HL-60 (cell line): ENCODE measurements around the gene IFNGR2.
A peak's percentile ranks its signal among the peaks of the same experiment; 100 is the strongest.

Experiments
- DNase-seq, 2 experiments: peaks; one replicate each; pipeline ENCODE4 v3.0.0-alpha.2; 2010 to 2020; ENCODE audit warnings: low read depth in 1 of 2, low spot score in 1 of 2
- H3K27ac ChIP-seq: fragments of 250-450 bp; sonication (Bioruptor Pico); replicated peaks from 2 replicates; pipeline ENCODE4 v1.5.1; 2020; ENCODE audit warnings: mild to moderate bottlenecking, moderate library complexity
- H3K27me3 ChIP-seq: fragments of 250-450 bp; sonication (Bioruptor Pico); 2 replicates; pipeline ENCODE4 v1.5.1; 2021; ENCODE audit warnings: mild to moderate bottlenecking, moderate library complexity; ENCODE audit not compliant: insufficient read depth, poor library complexity, severe bottlenecking
- H3K4me3 ChIP-seq: replicated peaks from 2 replicates; pipeline ENCODE4 v1.5.1; 2011; ENCODE audit warnings: mild to moderate bottlenecking, control low read depth, low read length; ENCODE audit not compliant: insufficient read depth
- CTCF ChIP-seq: IDR thresholded peaks from one replicate; pipeline ENCODE4 v1.5.1; 2011; ENCODE audit warnings: low read length, control low read depth, inconsistent platforms; ENCODE audit not compliant: insufficient read depth
- GABPA ChIP-seq: IDR thresholded peaks from 2 replicates; pipeline ENCODE4 v1.6.1; 2012; ENCODE audit warnings: low read depth
- POLR2AphosphoS5 ChIP-seq: IDR thresholded peaks from 2 replicates; pipeline ENCODE4 v1.6.1; 2012; ENCODE audit warnings: low read depth
- REST ChIP-seq: IDR thresholded peaks from 2 replicates; pipeline ENCODE4 v1.6.1; 2012; ENCODE audit warnings: low read depth; ENCODE audit not compliant: insufficient replicate concordance
- SPI1 ChIP-seq: IDR thresholded peaks from 2 replicates; pipeline ENCODE4 v1.6.1; 2012; ENCODE audit warnings: low read depth, mild to moderate bottlenecking, borderline replicate concordance
- long read RNA-seq: library from polyadenylated mRNA; unstranded; transcript quantifications from one replicate; pipeline ENCODE4 v2.0.0, GENCODE V29; 2020

Gene IFNGR2
- long read RNA-seq, transcript IFNGR2-201 (7 exons, 2,221 nt) = major isoform, 165 of 175 reads
- long read RNA-seq, partial matches to known transcripts = 4 of 175 reads
- long read RNA-seq, other reads (novel, unspliced or antisense) = 3 of 175 reads

GRCh38 chr21:33403128-33403785 lies at the start of gene IFNGR2:
IFNGR2 (plus strand) TSS chr21:33403413; CDS start chr21:33403544, 131 bp downstream.
- Histone ChIP-seq H3K27ac (peak within 1 kb of the TSS; percentile 97), H3K4me3 (peak within 1 kb of the TSS; percentile 82), H3K27me3 (no peaks in the 10 kb centered on the region)
- no peak for DNase-seq
- TF ChIP-seq CTCF = no peak
- TF ChIP-seq POLR2AphosphoS5 = 0 out of 2 replicates have a peak, but pooled peaks have one; percentile 4

- Histone ChIP-seq H3K4me3 (no peak overlapping the region), H3K27ac (no peak overlapping the region), H3K27me3 (no peaks in the 10 kb centered on the region)
- no peak for DNase-seq
- TF ChIP-seq SPI1 (no peak), POLR2AphosphoS5 (no peak), REST (no peak), GABPA (no peak), CTCF (no peak)
These were observed 47.9 kb upstream of the IFNGR2 start for GRCh38 chr21:33355355-33355754.

GRCh38 chr21:33355996-33356395 lies 47.2 kb upstream of the IFNGR2 start:
- TF ChIP-seq REST = no peak
- no peak for TF ChIP-seq SPI1
- no peak for TF ChIP-seq POLR2AphosphoS5
- TF ChIP-seq GABPA = no peak
- no peak for TF ChIP-seq CTCF
- DNase-seq = no peak
- Histone ChIP-seq H3K4me3 (no peak overlapping the region), H3K27ac (no peak overlapping the region), H3K27me3 (no peaks in the 10 kb centered on the region)

- Histone ChIP-seq H3K4me3 (no peak overlapping the region), H3K27ac (no peak overlapping the region), H3K27me3 (no peaks in the 10 kb centered on the region)
- TF ChIP-seq POLR2AphosphoS5 (no peak), CTCF (no peak), REST (no peak), SPI1 (no peak), GABPA (no peak)
- no peak for DNase-seq
These were observed 46.0 kb upstream of the IFNGR2 start for GRCh38 chr21:33357177-33357576.
